HG03103 (cell line): ENCODE data around the gene ATL2.
"Not testable (repeated sequence)": the region's sequence is repeated elsewhere in the genome, so short reads cannot be mapped to it uniquely, and the experiment has no call there.

ENCODE experiments used
- ATAC-seq: cut with Tn5 transposase; IDR thresholded peaks from one replicate; pipeline ENCODE4 v1.9.1; 2021; ENCODE audit warnings: low read depth; ENCODE audit not compliant: unreplicated experiment

Gene ATL2

GRCh38 chr2:38277245-38278116, 99.6 kb downstream of the ATL2 start:
- ATAC-seq, result no peak

- no peak for ATAC-seq
Observed at GRCh38 chr2:38274286-38275276, 102.5 kb downstream of the ATL2 start.

- no peak for ATAC-seq
Observed at GRCh38 chr2:38271697-38272096, 105.4 kb downstream of the ATL2 start.

- ATAC-seq, result no peak
Observed at GRCh38 chr2:38269421-38269820, 107.7 kb downstream of the ATL2 start.

GRCh38 chr2:38268691-38269327, 108.3 kb downstream of the ATL2 start:
- no peak for ATAC-seq

GRCh38 chr2:38268001-38268400, 109.1 kb downstream of the ATL2 start:
- no peak for ATAC-seq

GRCh38 chr2:38267270-38267925, 109.7 kb downstream of the ATL2 start:
- no peak for ATAC-seq

GRCh38 chr2:38266382-38267061, 110.6 kb downstream of the ATL2 start:
- no peak for ATAC-seq

GRCh38 chr2:38265461-38265860, 111.6 kb downstream of the ATL2 start:
- ATAC-seq, result no peak

GRCh38 chr2:38264396-38265221, 112.5 kb downstream of the ATL2 start:
- ATAC-seq, result no peak

- no peak for ATAC-seq
Observed at GRCh38 chr2:38263293-38263692, 113.8 kb downstream of the ATL2 start.

- no peak for ATAC-seq
Observed at GRCh38 chr2:38262069-38262871, 114.8 kb downstream of the ATL2 start.

- ATAC-seq, result no peak
Observed at GRCh38 chr2:38261569-38262068, 115.5 kb downstream of the ATL2 start.

GRCh38 chr2:38260972-38261371, 116.1 kb downstream of the ATL2 start:
- no peak for ATAC-seq

GRCh38 chr2:38260469-38260868, 116.6 kb downstream of the ATL2 start:
- no peak for ATAC-seq

GRCh38 chr2:38259311-38259710, 117.8 kb downstream of the ATL2 start:
- no peak for ATAC-seq

GRCh38 chr2:38257680-38258079, 119.4 kb downstream of the ATL2 start:
- not testable (repeated sequence) for ATAC-seq

GRCh38 chr2:38256610-38257009, 120.5 kb downstream of the ATL2 start:
- ATAC-seq, result no peak
